GM12864 (cell line): ENCODE data around the gene ASIC2.
A peak's percentile ranks its signal among the peaks of the same experiment; 100 is the strongest.
"Not testable (repeated sequence)": the region's sequence is repeated elsewhere in the genome, so short reads cannot be mapped to it uniquely, and the experiment has no call there.

ENCODE experiments used
- DNase-seq: peaks from one replicate; pipeline ENCODE4 v3.0.0-alpha.2; 2011; ENCODE audit warnings: low read depth
- H3K4me3 ChIP-seq: 2 replicates; pipeline ENCODE4 v1.5.1; 2011; ENCODE audit warnings: mild to moderate bottlenecking, low read depth, low read length, control low read depth
- TF ChIP-seq, protein P1 (sequence below): IDR thresholded peaks from 2 replicates; pipeline ENCODE4 v1.5.1; 2011; ENCODE audit warnings: low read depth, mild to moderate bottlenecking, moderate library complexity, low read length, control low read depth, inconsistent platforms; ENCODE audit errors: missing control alignments

Gene ASIC2

DNA sequence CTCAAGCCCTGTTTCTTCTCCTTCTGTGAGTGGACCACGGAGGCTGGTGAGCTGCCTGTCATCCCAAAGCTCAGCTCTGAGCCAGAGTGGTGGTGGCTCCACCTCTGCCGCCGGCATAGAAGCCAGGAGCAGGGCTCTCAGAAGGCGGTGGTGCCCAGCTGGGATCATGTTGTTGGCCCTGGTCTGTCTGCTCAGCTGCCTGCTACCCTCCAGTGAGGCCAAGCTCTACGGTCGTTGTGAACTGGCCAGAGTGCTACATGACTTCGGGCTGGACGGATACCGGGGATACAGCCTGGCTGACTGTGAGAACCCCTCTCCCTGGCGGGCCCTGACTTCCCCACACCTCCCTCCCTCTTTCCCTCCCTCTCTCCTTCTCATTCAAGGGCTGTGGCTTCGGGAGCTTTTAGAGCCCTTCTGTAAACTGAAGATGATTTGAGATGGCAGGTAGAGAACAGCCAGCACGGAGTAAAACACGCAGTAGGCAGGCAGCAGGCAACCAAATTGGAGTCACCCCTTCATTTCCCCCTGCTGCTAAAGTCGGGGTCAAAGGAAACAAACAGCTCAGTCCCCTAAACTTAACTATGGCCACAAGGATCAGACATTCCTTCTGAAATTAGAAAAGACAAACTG is 297.6 kb downstream of the ASIC2 start:
- DNase-seq: no peak
- H3K4me3 ChIP-seq: no peak overlapping the region
- TF ChIP-seq, protein P1, sequence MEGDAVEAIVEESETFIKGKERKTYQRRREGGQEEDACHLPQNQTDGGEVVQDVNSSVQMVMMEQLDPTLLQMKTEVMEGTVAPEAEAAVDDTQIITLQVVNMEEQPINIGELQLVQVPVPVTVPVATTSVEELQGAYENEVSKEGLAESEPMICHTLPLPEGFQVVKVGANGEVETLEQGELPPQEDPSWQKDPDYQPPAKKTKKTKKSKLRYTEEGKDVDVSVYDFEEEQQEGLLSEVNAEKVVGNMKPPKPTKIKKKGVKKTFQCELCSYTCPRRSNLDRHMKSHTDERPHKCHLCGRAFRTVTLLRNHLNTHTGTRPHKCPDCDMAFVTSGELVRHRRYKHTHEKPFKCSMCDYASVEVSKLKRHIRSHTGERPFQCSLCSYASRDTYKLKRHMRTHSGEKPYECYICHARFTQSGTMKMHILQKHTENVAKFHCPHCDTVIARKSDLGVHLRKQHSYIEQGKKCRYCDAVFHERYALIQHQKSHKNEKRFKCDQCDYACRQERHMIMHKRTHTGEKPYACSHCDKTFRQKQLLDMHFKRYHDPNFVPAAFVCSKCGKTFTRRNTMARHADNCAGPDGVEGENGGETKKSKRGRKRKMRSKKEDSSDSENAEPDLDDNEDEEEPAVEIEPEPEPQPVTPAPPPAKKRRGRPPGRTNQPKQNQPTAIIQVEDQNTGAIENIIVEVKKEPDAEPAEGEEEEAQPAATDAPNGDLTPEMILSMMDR: no peak

DNA sequence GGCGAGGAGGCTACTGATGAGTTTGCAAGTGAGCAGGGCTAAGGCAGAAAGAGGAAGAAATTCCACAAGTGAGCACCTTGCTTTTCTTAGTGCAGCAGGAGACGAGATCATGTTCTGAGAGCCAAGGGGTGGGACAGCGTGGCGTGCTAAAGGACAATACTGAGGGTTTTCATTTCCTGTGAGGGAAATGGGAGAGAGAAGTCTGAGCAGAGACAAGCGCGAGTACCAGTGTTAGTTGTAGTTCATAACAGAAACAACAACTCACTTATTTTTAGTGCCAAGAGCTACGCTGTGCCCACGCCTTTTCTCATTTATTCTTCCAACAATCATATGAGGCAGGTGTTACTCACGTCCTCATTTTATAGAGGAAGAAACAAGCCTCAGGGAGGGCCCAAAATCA is 299.1 kb downstream of the ASIC2 start:
- DNase-seq: peak; percentile 46
- H3K4me3 ChIP-seq: no peak overlapping the region
- TF ChIP-seq, protein P1: no peak

DNA sequence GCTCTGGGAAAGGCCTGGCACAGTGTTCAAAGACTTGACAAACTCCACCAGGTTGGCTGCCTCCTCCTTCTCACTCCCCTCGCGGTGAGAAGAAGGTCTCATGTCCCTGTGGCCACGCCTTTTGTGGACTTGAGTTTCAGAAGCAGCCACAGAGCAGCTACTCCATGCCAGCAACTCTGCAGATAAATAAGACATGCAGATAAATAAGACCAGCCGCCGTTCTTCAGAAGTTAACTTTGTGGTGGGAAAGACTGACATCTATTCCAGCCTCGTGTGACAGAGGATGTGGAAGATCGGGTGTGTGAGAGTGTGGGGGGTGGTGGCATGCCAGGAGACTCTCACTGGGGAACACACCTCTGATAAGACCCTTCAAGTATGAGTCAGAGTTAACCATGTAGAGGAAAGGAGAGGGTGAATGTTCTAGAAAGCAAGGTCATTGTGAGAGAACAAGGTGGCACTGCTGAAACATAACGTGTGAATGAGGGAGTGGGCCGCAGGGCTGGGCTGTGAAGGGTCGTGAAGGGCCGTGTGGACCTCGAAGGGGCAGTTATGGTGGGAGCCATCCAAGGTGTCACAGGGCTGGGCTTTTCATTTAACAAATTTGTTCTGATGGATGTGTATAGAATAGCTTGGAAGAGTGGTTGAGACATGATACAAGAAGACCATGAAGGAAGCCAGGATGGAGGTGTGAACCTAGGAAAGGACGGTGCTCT is 300.6 kb downstream of the ASIC2 start:
- TF ChIP-seq, protein P1: no peak
- H3K4me3 ChIP-seq: no peak overlapping the region
- no peak for DNase-seq

DNA sequence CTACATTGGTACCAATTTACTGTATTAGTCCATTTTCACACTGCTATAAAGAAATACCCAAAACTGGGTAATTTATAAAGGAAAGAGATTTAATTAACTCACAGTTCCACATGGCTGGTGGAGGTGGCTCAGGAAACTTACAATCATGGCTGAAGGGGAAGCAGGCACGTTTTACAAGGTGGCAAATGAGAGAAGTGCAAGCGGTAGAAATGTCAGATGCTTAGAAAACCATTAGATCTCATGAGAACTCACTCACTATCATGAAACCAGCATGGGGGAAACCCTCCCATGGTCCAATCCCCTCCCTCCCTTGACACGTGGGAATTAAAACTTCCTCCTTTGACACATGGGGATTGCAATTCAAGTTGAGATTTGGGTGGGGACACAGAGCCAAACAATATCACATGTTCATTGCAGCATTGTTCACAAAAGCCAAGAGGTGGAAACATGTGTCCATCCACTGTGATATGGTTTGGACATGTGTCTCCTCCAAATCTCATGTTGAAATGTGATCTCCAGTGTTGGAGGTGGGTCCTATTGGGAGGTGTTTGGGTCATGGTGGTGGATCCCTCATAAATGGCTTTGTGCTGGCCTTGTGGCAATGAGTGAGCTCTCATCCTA is 304.5 kb downstream of the ASIC2 start:
- no peak overlapping the region for H3K4me3 ChIP-seq
- DNase-seq: no peak
- TF ChIP-seq, protein P1: no peak

DNA sequence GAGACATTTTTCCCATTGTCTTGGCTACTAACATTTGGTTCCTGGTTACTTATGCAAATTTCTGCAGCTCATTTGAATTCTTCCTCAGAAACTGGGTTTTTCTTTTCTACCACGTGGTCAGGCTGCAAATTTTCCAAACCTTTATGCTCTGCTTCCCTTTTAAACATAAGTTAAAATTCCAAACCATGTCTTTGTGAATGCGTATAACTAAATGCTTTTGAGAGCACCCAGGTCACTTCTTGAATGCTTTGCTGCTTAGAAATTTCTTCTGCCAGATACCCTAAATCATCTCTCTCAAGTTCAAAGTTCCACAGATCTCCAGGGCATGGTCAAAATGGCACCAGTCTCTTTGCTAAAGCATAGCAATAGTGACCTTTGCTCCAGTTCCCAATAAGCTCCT is 305.2 kb downstream of the ASIC2 start:
- H3K4me3 ChIP-seq, DNase-seq: not testable (repeated sequence)

DNA sequence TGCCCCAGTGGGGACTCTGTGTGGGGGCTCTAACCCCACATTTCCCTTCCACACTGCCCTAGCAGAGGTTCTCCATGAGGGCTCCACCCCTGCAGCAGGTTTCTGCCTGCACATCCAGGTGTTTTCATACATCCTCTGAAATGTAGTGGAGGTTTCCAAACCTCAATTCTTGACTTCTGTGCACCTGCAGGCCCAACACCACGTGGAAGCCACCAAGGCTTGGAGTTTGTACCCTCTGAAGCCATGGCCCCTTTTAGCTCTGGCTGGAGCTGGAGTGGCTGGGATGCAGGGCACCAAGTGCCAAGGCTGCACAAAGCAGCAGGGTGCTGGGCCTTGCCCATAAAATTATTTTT is 305.7 kb downstream of the ASIC2 start:
- not testable (repeated sequence) for DNase-seq, H3K4me3 ChIP-seq

DNA sequence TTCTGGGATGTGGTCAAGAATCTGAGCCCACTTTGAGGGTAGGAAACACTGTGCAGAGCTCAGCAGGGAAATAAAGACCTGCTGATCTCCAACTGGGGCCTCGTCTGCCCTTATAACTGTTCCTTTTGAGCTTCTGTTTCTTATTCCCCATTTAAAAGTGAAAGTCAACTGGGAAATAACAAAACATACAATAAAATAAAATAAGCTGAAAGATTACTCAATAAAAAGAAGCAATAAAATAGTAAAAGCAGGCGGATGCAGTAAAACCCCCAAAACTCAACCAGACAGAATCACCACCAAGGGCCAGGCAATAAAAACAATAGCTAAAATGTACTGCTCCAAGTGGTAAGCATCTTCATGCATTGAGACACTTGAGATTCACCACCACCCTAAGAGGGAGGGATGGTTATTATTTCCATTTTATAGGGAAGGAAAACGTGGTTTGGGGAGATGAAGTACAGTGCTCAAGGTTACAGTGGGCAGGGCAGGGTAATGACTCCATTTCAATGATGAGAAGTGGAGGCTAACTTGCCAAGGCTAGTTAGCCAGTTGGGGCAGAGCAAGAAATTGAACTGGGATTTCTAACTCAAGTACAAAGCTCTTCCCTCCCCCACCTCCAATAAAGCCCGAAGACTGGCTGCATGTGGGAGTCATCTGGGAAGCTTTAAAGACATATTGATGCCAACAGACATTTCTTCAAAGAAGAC is 307.9 kb downstream of the ASIC2 start:
- no peak overlapping the region for H3K4me3 ChIP-seq
- TF ChIP-seq, protein P1: no peak
- no peak for DNase-seq

DNA sequence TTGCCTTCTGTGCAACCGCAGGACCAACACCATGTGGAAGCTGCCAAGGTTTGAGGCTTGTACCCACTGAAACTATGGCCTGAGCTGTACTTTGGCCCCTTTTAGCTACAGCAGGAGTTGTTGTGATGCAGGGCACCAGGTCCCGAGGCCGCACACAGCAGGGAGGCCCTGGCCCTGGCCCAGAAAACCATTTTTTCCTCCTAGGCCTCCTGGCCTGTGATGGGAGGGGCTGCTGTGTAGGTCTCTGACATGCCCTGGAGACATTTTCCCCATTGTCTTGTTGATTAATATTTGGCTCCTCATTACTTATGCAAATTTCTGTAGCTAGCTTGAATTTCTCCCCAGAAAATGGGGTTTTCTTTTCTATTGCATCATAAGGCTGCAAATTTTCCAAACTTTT is 311.5 kb downstream of the ASIC2 start:
- H3K4me3 ChIP-seq, DNase-seq: not testable (repeated sequence)
